ENCODE data around the gene NVL.

DNA sequence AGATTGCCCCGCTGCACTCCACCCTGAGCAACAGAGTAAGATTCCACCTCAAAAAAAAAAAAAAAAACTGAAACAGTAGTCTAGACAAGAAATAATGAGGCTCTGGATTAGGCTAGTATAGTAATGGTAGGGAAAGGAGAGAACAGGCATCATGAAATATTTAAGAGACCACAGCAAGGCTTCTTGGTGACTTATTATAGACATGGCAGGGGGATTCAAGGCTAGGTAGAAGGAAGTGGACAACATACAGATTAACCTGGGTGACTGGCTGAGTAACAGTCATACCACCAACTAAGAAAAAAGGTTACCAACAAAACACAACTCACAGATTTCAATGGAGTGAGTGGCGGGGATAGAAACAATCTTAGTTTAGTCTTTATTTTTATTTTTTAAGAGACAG lies 8.3 kb downstream of the NVL start:
- TF ChIP-seq, protein P1, sequence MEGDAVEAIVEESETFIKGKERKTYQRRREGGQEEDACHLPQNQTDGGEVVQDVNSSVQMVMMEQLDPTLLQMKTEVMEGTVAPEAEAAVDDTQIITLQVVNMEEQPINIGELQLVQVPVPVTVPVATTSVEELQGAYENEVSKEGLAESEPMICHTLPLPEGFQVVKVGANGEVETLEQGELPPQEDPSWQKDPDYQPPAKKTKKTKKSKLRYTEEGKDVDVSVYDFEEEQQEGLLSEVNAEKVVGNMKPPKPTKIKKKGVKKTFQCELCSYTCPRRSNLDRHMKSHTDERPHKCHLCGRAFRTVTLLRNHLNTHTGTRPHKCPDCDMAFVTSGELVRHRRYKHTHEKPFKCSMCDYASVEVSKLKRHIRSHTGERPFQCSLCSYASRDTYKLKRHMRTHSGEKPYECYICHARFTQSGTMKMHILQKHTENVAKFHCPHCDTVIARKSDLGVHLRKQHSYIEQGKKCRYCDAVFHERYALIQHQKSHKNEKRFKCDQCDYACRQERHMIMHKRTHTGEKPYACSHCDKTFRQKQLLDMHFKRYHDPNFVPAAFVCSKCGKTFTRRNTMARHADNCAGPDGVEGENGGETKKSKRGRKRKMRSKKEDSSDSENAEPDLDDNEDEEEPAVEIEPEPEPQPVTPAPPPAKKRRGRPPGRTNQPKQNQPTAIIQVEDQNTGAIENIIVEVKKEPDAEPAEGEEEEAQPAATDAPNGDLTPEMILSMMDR (IDR thresholded peaks at IDR 0.05): no peak
- no peak for TF ChIP-seq POLR2A (IDR thresholded peaks at IDR 0.05)
